Activated CD4-positive, alpha-beta T cell treated with anti-CD3 and anti-CD28 coated beads for 36 hours (primary cell): ENCODE data around the gene TMEM179. TPM values are rescaled to one million over a fixed set of nuclear protein-coding genes. Genes with fewer than 3 reads are reported as not detected.
"Not testable (repeated sequence)": the region's sequence is repeated elsewhere in the genome, so short reads cannot be mapped to it uniquely, and the experiment has no call there.

ENCODE experiments used
- ATAC-seq: fragments of 200-7000 bp; cut with Tn5 transposase; one replicate; pipeline ENCODE4 v1.10.0; 2021; ENCODE audit warnings: mild to moderate bottlenecking, moderate library complexity
- CTCF ChIA-PET: fragments of 350-600 bp; sonication (Branson Sonifier 250); formaldehyde crosslinking; loops from one replicate; lab custom pipeline; 2021; ENCODE audit warnings: antibody characterized with exemption; lab: Charles Lee
- POLR2A ChIA-PET: fragments of 350-600 bp; sonication (Branson Sonifier 250); formaldehyde crosslinking; loops from one replicate; lab custom pipeline; 2021; ENCODE audit warnings: antibody characterized with exemption, inconsistent platforms; lab: Charles Lee
- DNase-seq: peaks from one replicate; pipeline ENCODE4 v3.0.0-alpha.2; 2020
- H3K27ac Mint-ChIP-seq: one replicate; pipeline ENCODE4 v1.8.0; 2021; ENCODE audit warnings: mixed read lengths
- H3K27me3 Mint-ChIP-seq: one replicate; pipeline ENCODE4 v1.8.0; 2021; ENCODE audit warnings: mixed read lengths
- H3K36me3 Mint-ChIP-seq: one replicate; pipeline ENCODE4 v1.8.0; 2021; ENCODE audit warnings: low read depth, mixed read lengths
- H3K4me1 Mint-ChIP-seq: one replicate; pipeline ENCODE4 v1.8.0; 2021; ENCODE audit warnings: mixed read lengths
- H3K4me3 Mint-ChIP-seq: one replicate; pipeline ENCODE4 v1.8.0; 2021; ENCODE audit warnings: mild to moderate bottlenecking, moderate library complexity, mixed read lengths
- H3K9me3 Mint-ChIP-seq: one replicate; pipeline ENCODE4 v1.8.0; 2021; ENCODE audit warnings: low read depth, mixed read lengths
- intact Hi-C, 2 experiments: fragments of 100-400 bp; cut with DNase I in 1 of 2; cut with micrococcal nuclease in 1 of 2; formaldehyde crosslinking; loops; one replicate each; pipeline versions ENCODE4 v1.14.2 to v1.15.1; 2022 to 2024; cut with DNase I, micrococcal nuclease
- total RNA-seq, 2 experiments: library from RNA; stranded (reverse); gene quantifications; one replicate each; pipeline ENCODE4 v1.2.3, GENCODE V29; 2021

The TMEM179 gene
- total RNA-seq, 2 experiments from 2014 or later: 0.32 TPM; not detected in 1

GRCh38 chr14:104581521-104581920 lies 23.1 kb downstream of the TMEM179 start:
- ATAC-seq: no peak
- H3K36me3 Mint-ChIP-seq: no peaks in the 10 kb centered on the region
- no peak overlapping the region for H3K27ac Mint-ChIP-seq
- peaks cover 6% of the 10 kb centered on the region for H3K27me3 Mint-ChIP-seq
- intact Hi-C loops: no loop called here
- POLR2A ChIA-PET: no interaction called here
- H3K4me1 Mint-ChIP-seq: no peaks in the 10 kb centered on the region
- no peaks in the 10 kb centered on the region for H3K9me3 Mint-ChIP-seq
- DNase-seq: no peak
- no peak overlapping the region for H3K4me3 Mint-ChIP-seq
- CTCF ChIA-PET: interaction anchor here (0.8 kb wide), 1 partner anchor 486 kb away, joined by 3 read pairs; no protein-coding TSS in a partner anchor

- Mint-ChIP-seq H3K27ac (no peak overlapping the region), H3K4me3 (no peak overlapping the region), H3K4me1 (no peaks in the 10 kb centered on the region), H3K27me3 (peaks cover 6% of the 10 kb centered on the region), H3K9me3 (no peaks in the 10 kb centered on the region), H3K36me3 (no peaks in the 10 kb centered on the region)
- ChIA-PET CTCF (interaction anchor here (0.8 kb wide), 1 partner anchor 485 kb away, joined by 3 read pairs; no protein-coding TSS in a partner anchor), POLR2A (no interaction called here)
- intact Hi-C loops: no loop called here
- DNase-seq (no peak), ATAC-seq (no peak)
Observed at GRCh38 chr14:104580961-104581360, 23.6 kb downstream of the TMEM179 start.

GRCh38 chr14:104579939-104580338 lies 24.6 kb downstream of the TMEM179 start:
- H3K27ac Mint-ChIP-seq, H3K36me3 Mint-ChIP-seq, DNase-seq, CTCF ChIA-PET, POLR2A ChIA-PET, H3K27me3 Mint-ChIP-seq, H3K9me3 Mint-ChIP-seq, H3K4me3 Mint-ChIP-seq, ATAC-seq, H3K4me1 Mint-ChIP-seq, intact Hi-C loops: not testable (repeated sequence)

GRCh38 chr14:104579507-104579906 lies 25.1 kb downstream of the TMEM179 start, which contains the start of gene C14orf180:
Gene C14orf180 (plus strand): TSS chr14:104579764. CDS start chr14:104586431, 6,667 bp downstream.
- H3K27me3 Mint-ChIP-seq: peaks cover 4% of the 10 kb centered on the region
- no peaks in the 10 kb centered on the region for H3K4me1 Mint-ChIP-seq
- no peak within 1 kb of the TSS for H3K4me3 Mint-ChIP-seq
- intact Hi-C loops: no loop called here
- H3K9me3 Mint-ChIP-seq: no peaks in the 10 kb centered on the region
- DNase-seq: no peak
- no peak for ATAC-seq
- ChIA-PET CTCF (no interaction called here), POLR2A (no interaction called here)
- H3K27ac Mint-ChIP-seq: no peak within 1 kb of the TSS
- no peaks in the 10 kb centered on the region for H3K36me3 Mint-ChIP-seq

GRCh38 chr14:104578321-104578720 lies 26.3 kb downstream of the TMEM179 start:
- Mint-ChIP-seq H3K27me3 (no peaks in the 10 kb centered on the region), H3K27ac (no peak overlapping the region), H3K4me3 (no peak overlapping the region), H3K4me1 (no peaks in the 10 kb centered on the region), H3K9me3 (no peaks in the 10 kb centered on the region), H3K36me3 (no peaks in the 10 kb centered on the region)
- intact Hi-C loops: no loop called here
- DNase-seq (no peak), ATAC-seq (no peak)
- ChIA-PET CTCF (no interaction called here), POLR2A (no interaction called here)

- H3K36me3 Mint-ChIP-seq: no peaks in the 10 kb centered on the region
- H3K27ac Mint-ChIP-seq: no peak overlapping the region
- no peak for DNase-seq
- ATAC-seq: no peak
- H3K4me3 Mint-ChIP-seq: no peak overlapping the region
- H3K4me1 Mint-ChIP-seq: no peaks in the 10 kb centered on the region
- no peaks in the 10 kb centered on the region for H3K27me3 Mint-ChIP-seq
- CTCF ChIA-PET: no interaction called here
- POLR2A ChIA-PET: no interaction called here
- intact Hi-C loops: no loop called here
- no peaks in the 10 kb centered on the region for H3K9me3 Mint-ChIP-seq
Observed at GRCh38 chr14:104577847-104578301, 26.7 kb downstream of the TMEM179 start.

GRCh38 chr14:104577426-104577825 lies 27.1 kb downstream of the TMEM179 start:
- intact Hi-C loops: no loop called here
- H3K4me3 Mint-ChIP-seq: no peak overlapping the region
- no peaks in the 10 kb centered on the region for H3K4me1 Mint-ChIP-seq
- H3K36me3 Mint-ChIP-seq: no peaks in the 10 kb centered on the region
- ChIA-PET CTCF (interaction anchor here (1.3 kb wide), 1 partner anchor 13 kb away, joined by 6 read pairs; no protein-coding TSS in a partner anchor), POLR2A (no interaction called here)
- H3K27me3 Mint-ChIP-seq: no peaks in the 10 kb centered on the region
- ATAC-seq (no peak), DNase-seq (no peak)
- H3K27ac Mint-ChIP-seq: no peak overlapping the region
- H3K9me3 Mint-ChIP-seq: no peaks in the 10 kb centered on the region

GRCh38 chr14:104576970-104577332 lies 27.6 kb downstream of the TMEM179 start:
- no peak for ATAC-seq
- CTCF ChIA-PET: interaction anchor here (1.3 kb wide), 1 partner anchor 13 kb away, joined by 6 read pairs; no protein-coding TSS in a partner anchor
- POLR2A ChIA-PET: no interaction called here
- no peaks in the 10 kb centered on the region for H3K36me3 Mint-ChIP-seq
- H3K27ac Mint-ChIP-seq: no peak overlapping the region
- no peak for DNase-seq
- H3K9me3 Mint-ChIP-seq: no peaks in the 10 kb centered on the region
- H3K27me3 Mint-ChIP-seq: no peaks in the 10 kb centered on the region
- H3K4me3 Mint-ChIP-seq: no peak overlapping the region
- no peaks in the 10 kb centered on the region for H3K4me1 Mint-ChIP-seq
- intact Hi-C loops: no loop called here

- Mint-ChIP-seq H3K4me1 (no peaks in the 10 kb centered on the region), H3K27ac (no peak overlapping the region), H3K36me3 (no peaks in the 10 kb centered on the region), H3K27me3 (no peaks in the 10 kb centered on the region), H3K4me3 (no peak overlapping the region), H3K9me3 (no peaks in the 10 kb centered on the region)
- intact Hi-C loops: no loop called here
- DNase-seq (no peak), ATAC-seq (no peak)
- CTCF ChIA-PET: interaction anchor here (1.3 kb wide), 1 partner anchor 12 kb away, joined by 6 read pairs; no protein-coding TSS in a partner anchor
- POLR2A ChIA-PET: no interaction called here
Observed at GRCh38 chr14:104576232-104576969, 28.2 kb downstream of the TMEM179 start.

GRCh38 chr14:104574978-104575583 lies 29.5 kb downstream of the TMEM179 start:
- Mint-ChIP-seq H3K27me3 (no peaks in the 10 kb centered on the region), H3K4me3 (no peak overlapping the region), H3K9me3 (no peaks in the 10 kb centered on the region), H3K4me1 (no peaks in the 10 kb centered on the region), H3K36me3 (no peaks in the 10 kb centered on the region), H3K27ac (no peak overlapping the region)
- ATAC-seq (no peak), DNase-seq (no peak)
- CTCF ChIA-PET: no interaction called here
- POLR2A ChIA-PET: no interaction called here
- intact Hi-C loops: no loop called here

- no peaks in the 10 kb centered on the region for H3K27me3 Mint-ChIP-seq
- POLR2A ChIA-PET: no interaction called here
- CTCF ChIA-PET: interaction anchor here (0.8 kb wide), 1 partner anchor 68 kb away, joined by 3 read pairs; no protein-coding TSS in a partner anchor
- H3K36me3 Mint-ChIP-seq: no peaks in the 10 kb centered on the region
- no peak overlapping the region for H3K27ac Mint-ChIP-seq
- H3K4me3 Mint-ChIP-seq: no peak overlapping the region
- no peak for DNase-seq
- no peaks in the 10 kb centered on the region for H3K9me3 Mint-ChIP-seq
- intact Hi-C loops: no loop called here
- H3K4me1 Mint-ChIP-seq: no peaks in the 10 kb centered on the region
- ATAC-seq: no peak
Observed at GRCh38 chr14:104574536-104574935, 30.0 kb downstream of the TMEM179 start.

- ChIA-PET POLR2A (no interaction called here), CTCF (interaction anchor here (0.8 kb wide), 1 partner anchor 68 kb away, joined by 3 read pairs; no protein-coding TSS in a partner anchor)
- intact Hi-C loops: no loop called here
- DNase-seq (no peak), ATAC-seq (no peak)
- H3K4me1 Mint-ChIP-seq: no peaks in the 10 kb centered on the region
- H3K27me3 Mint-ChIP-seq: no peaks in the 10 kb centered on the region
- H3K4me3 Mint-ChIP-seq: no peak overlapping the region
- H3K36me3 Mint-ChIP-seq: no peaks in the 10 kb centered on the region
- no peaks in the 10 kb centered on the region for H3K9me3 Mint-ChIP-seq
- no peak overlapping the region for H3K27ac Mint-ChIP-seq
Observed at GRCh38 chr14:104573930-104574329, 30.6 kb downstream of the TMEM179 start.
